GM23248 (cell line): ENCODE results near the gene ANXA5.

ENCODE experiments used
- EZH2 ChIP-seq: fragments of 200-600 bp; sonication (generic); IDR thresholded peaks from 2 replicates; pipeline ENCODE4 v1.6.1; 2018; ENCODE audit warnings: antibody characterized with exemption, mild to moderate bottlenecking; ENCODE audit not compliant: insufficient read depth, poor library complexity, severe bottlenecking
- EZH2phosphoT487 ChIP-seq: fragments of 200-600 bp; sonication (generic); IDR thresholded peaks from 2 replicates; pipeline ENCODE4 v1.6.1; 2018; ENCODE audit warnings: antibody characterized with exemption, moderate library complexity, mild to moderate bottlenecking, low read depth; ENCODE audit not compliant: insufficient read depth

DNA sequence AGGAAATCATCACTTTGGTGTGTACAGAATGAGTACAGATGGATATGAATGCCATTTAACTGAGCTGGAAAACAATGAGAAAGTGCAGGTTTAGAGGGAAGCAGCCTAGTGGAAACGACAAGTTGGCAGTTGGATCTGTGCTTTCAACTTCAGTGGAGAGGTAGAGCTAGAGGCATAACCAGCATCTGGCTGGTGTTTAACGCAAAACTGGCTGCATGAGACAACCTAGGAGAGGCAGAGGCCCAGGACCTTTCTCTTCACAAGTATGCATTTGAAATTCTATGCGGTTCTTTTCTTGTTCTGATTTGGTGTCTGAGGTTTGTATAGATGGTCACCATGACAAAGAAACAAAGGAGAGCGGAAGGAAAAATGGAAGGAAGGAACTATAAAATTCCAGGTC is 63.1 kb downstream of the ANXA5 start:
- TF ChIP-seq EZH2 = no peak
- no peak for TF ChIP-seq EZH2phosphoT487
